ENCODE results near the gene STOML1.

Gene STOML1

DNA sequence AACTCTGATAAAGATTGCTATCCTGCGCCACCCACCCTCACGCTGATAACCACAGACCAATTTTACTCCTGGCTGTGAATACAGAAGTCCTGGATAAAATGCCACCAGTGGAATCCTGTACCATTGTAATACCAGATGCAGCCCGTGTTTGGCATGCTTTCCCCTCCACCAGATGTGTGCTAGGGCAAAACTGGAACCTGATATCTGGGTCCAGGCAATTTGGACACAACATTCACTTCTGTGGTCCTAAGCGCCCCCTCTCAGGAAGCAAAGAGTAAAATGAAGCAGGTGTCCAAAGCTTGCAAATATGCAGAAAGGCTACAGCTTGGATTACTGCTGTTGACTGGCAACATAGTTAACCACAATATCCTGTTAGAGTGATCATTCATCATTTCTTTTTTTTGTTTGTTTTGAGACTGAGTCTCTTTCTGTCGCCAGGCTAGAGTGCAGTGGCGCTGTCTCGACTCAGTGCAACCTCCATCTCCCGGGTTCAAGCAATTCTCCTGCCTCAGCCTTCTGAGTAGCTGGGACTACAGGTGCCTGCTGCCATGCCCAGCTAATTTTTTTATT lies 33.0 kb downstream of the STOML1 start:
- DNase-seq = no peak

DNA sequence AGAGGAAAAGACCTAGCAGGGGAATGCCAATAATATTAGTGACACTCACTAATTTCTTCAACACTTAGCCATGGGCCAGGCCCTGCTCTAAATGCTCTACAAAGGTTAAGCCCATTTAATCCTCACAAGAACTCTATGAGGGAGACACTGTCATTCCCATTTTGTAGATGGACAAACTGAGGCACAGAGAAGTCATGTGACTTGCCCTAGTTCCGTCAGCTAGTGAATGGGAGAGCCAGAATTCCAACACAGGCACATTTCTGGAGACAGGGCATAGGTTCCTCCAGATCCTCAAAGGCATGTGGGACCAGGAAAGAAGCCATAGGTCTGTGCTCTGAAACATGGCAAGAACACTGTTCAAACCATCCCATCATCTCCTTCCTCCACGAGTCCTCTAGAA lies 34.3 kb downstream of the STOML1 start:
- no peak for DNase-seq

GRCh38 chr15:73957276-73957675 lies 34.8 kb downstream of the STOML1 start:
- no peak for DNase-seq

DNA sequence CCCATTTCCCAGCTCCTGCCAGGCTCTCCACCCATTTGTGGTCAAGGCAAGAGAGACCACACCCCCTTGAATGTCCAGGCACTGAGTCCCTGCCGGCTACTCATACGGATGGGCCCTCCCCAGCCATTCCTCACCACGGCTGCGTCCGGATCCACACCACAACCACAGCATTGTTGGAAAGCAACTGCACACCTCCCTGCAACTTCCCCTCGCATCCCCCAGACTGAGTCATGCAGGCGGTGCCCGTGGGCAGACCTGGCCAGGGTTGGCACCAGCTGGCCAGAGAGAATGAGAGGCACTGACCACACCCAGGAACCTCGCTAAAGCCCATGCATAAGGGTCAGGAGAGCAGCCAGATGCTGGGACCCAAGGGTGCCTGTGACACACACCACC lies 35.4 kb downstream of the STOML1 start:
- DNase-seq = no peak

DNA sequence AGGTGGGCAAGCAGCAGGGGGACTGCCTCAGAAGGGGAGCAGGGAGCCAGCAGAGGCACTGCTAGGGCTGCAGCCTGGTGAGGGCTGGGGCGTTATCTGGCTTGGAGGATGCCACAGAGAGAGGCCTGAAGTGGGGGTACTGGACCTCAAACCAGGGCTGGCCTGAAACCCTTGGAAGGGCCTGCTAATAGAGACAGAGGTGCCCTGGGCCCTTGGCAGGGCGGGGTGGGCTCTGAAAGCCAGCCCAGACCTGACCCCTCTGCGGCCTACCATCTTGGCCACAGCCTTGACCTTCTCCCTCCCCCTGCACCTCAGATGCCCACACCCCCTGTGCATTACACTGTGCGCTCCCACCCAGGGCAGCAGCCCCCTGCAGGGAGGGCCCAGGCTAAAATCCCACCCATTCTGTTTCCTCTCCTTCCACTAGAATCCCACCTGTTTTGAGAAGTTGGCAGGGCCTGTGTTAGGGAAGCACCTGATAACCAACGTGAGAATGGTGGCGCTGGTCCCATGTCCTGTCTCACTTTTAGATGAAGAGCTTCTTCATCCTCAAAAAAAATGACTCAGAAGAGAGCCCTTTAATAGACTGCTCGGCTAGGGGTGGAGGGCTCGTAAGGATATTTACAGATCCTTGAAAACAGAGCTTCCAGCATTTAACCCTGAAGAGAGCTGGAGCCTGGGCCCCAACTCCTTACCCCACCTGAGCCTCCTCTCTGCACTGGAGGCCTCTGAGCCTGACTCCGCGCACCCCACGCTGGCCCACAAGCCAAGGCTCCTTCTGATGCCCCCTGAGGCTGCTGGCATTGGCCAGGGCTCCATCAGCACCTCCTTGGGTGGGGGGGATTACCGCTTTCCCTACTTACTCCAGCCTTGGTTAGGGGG lies 36.0 kb downstream of the STOML1 start:
- no peak for DNase-seq

DNA sequence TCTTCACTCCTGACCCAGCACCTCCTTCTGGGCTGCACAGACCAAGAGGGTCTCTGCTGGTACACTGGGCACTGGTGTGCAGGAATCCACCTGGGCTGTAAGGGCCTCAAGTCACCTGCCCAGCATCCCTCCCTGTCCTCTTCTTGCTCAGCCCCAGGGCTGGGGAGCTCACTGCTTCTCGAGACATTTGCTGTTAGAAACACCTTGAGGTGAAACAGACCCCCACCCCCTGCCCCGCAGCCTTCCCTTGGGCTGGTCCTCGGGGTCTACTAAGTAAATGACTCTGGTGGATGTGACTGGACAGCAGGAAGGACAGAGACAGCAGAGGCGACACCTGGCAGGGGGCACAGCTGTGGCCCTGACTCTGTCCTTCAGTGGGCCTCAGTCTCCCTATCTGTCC lies 36.8 kb downstream of the STOML1 start:
- no peak for DNase-seq

- DNase-seq = no peak
These were observed 37.6 kb downstream of the STOML1 start for GRCh38 chr15:73954188-73955145.

DNA sequence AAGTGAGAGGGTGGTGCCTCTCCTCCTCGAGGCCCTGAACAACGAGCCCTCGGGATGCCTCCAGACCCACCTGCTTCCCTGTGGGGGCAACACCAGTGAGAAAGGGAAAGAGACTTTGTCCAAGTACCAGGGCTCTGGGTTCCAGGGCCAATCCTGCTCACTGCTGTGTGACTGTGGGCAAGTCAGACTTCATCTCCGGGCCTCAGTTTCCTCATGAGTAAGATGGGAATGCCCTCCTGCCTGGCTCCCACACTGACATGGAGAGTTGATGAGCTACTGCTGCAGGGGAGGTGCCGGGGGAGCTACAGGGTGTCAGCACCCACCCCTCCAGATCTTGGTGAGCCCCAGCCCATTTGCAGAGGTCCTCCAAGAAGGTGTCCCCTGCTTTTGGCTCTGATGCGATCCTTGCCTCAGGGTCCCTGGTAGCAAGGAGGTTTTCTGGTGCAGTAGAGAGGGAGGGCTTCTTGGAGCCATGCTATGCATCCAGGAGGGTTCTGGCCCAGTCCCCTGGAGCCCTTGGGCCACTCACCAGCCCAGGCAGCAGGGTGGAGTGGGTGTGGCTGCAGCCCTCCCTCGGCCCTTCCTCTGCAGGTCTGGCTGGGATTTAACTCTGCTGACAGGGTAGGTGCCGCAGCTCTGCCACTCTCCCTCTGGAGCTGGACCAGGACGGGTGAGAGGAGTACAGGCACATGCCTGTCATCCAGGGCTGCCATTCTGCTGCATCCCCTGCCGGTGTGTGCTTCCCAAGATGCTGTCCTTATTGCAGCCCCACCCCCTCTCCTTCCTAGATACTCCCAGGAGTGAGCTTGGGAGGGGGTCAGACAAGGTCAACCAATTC lies 39.0 kb downstream of the STOML1 start:
- no peak for DNase-seq

GRCh38 chr15:73952171-73952912 lies 39.8 kb downstream of the STOML1 start:
- DNase-seq = no peak

DNA sequence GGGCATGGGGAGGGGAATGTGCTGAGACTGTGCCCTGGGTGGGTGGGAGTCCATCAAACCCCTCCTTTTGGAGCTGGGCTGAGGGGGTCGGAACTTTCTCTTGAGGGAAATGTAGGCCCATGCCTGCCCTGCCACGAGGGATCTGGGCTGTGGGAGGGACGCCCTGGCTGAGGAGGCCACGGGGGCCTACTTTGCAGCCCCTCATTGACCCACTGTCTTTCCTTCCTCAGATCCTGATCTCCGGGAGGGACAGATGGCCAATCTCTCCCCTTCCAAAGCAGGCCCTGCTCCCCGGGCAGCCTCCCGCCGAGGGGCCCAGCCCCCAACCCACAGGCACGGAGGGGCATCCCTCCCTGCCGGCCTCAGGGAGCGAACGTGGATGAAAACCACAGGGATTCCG lies 40.5 kb downstream of the STOML1 start:
- DNase-seq = no peak

GRCh38 chr15:73950831-73951561 lies 41.1 kb downstream of the STOML1 start:
- peak; percentile 39 for DNase-seq

GRCh38 chr15:73950479-73950830 lies 41.6 kb downstream of the STOML1 start:
- DNase-seq = no peak

DNA sequence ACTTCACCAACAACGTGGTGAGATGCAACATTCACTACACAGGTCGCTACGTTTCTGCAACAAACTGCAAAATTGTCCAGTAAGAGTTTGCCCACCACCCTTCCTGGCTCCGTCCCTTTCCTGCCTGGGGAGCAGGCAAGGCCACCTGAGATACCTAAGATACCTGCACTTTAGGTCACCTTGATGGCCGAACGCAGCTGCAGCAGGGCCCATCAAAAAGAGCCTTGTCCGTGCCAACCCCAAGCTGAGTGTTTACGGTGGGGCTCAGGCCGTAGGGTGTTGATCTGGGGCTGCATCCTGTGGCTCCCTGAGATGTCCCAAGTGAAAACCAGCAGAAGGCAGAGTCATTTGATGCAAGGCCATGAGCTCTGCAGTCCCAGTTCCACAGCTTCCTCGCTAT lies 42.6 kb downstream of the STOML1 start:
- no peak for DNase-seq

DNA sequence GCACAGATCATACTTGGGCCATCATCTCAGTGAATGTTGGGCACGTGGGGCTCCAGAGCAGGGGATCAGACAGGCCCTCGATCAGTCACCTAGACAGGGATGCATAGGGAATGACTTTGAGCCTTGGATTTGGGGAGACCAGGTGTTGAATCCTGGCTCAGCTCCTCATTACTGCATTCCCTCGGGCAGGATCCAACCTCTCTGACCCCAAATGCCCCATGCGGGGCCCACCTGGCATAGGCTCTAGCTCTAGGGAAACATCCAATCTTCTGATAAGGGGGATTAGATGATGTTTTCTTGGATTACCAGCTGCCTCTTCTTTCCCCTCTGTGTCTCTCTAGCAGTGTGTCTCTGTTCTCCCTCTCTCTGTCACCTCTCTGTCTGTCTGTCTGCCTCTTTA lies 43.1 kb downstream of the STOML1 start:
- DNase-seq = no peak

DNA sequence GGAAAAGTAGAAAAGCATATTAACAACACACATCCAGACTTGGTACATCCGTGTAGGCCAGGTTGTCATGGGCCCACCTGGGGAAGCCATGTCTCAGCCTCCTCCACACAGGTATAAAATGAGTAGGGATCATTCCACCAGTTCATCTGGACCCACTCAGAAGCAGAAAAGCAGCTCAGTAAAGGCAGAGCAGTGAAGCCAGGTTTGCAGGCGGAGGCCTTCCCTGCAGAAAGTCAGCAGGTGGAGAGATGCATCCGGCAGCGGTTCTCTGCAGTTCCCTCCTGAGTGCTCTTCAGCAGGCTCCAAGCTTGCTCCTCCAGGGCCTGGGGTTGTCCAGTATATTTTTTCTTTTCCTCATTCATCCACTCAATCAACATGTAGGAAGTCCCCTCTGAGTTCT lies 43.7 kb downstream of the STOML1 start:
- no peak for DNase-seq

GRCh38 chr15:73947651-73948050 lies 44.4 kb downstream of the STOML1 start:
- DNase-seq = no peak

DNA sequence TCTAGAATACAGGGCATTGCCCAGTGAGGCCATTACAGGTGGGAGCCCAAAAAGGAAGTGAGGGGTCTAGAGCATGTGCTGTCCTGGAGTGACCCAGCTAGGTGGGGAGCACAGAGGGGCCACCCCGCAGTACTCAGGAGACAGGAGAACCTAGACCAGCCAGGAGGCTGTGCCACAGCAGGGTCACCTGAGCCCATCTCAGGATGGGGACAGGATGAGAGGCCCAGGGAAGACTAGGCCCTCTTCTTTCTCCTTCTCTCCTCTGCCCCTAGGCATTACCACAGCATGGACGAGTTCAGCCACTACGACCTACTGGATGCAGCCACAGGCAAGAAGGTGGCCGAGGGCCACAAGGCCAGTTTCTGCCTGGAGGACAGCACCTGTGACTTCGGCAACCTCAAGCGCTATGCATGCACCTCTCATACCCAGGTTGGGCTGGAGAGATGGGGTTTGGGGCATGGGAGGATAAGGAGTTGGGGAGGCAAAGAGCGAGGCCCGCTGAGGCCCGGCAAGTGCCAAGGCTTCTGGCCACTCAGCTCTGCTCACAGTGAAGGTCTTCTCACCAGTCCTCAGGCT lies 45.2 kb downstream of the STOML1 start:
- no peak for DNase-seq

- DNase-seq = no peak
These were observed 45.9 kb downstream of the STOML1 start for GRCh38 chr15:73946046-73946721.

GRCh38 chr15:73945130-73945508 lies 47.0 kb downstream of the STOML1 start:
- DNase-seq = no peak
